HG03159 (cell line): ENCODE data around the gene LSM14A.

ENCODE experiments used
- ATAC-seq: cut with Tn5 transposase; IDR thresholded peaks from one replicate; pipeline ENCODE4 v1.9.1; 2021; ENCODE audit warnings: mild to moderate bottlenecking, moderate library complexity; ENCODE audit not compliant: unreplicated experiment

The LSM14A gene

DNA sequence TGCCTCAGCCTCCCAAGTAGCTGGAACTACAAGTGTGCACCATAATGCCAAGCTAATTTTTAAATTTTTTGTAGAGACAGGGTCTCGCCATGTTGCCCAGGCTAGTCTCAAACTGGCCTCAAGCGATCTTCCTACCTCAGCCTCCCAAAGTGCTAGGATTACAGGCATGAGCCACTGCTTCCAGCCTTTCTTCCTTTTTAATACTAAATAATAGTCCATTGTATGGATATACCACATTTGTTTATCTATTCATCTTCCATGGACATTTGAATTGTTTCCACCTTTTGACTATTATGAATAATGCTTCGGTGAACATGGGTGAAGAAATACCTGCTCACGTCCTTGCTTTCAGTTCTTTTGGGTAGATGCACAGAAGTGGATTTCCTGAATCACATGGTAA lies 106.5 kb downstream of the LSM14A start:
- ATAC-seq, result no peak
